Measurements from ENCODE around the gene ZNF618.

ZNF618 gene

GRCh38 chr9:113882636-113883164 lies 6.6 kb downstream of the ZNF618 start:
- DNase-seq (ENCODE audit: low read depth), result no peak

DNA sequence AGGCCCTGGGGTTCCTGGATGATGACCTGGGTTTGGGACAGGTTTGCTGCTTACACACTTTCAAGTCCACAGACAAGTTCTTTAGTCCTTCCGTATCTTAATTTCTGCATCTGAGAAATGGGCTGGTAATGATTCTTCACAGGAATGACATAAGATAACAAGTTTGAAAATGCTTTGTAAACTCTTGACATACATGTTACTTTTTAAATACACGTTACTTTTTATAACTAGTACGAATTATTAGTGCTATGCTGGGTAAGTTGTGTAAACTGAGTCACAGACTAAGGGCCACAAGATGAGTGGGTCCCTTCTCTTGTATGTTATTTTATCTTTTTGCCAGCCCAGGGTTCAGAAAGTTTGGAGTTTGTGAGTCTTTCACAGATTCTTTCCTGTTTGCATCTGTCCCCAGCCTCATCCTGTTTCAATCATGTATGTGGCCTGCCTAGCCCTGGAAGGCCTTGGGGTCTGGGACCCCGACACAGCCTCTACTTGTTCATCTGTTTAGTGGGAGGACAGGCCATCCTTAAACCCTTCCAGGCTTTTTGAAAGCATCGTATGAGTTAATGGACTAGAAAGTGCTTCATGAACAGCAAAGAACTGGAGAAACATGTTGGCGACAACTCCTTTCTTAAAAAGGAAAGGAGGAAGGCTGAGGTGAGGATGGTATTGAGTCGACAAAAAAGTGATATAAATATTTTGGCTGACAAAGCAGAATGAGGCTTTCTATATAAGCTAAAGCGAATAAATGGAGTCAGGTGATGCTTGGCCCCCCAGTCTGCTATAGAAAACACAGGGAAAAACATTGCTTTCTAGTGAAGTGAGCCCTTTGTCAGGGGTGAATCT lies 9.3 kb downstream of the ZNF618 start:
- DNase-seq (ENCODE audit: low read depth), result no peak

- DNase-seq (ENCODE audit: low read depth), result no peak
Measured at GRCh38 chr9:113886026-113886369, 9.9 kb downstream of the ZNF618 start.

DNA sequence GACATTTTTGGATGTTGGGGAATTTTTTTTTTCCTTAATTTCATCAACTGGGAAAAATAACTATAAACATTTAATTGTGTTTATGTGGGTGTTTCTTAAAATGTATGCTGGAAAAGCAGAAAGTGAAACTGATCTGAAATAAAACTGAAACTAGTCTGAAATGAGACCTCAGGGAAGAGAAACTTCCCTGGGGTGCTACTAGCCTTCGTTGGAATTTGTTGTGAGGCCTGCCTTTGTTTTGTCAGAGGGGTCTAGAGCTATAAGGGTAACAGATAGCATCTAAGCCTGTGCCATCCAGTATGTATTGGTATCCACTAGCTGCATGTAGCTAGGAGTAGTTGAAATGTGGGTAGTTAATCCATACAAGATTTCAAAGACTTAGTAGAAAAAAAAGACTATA lies 10.4 kb downstream of the ZNF618 start:
- no peak for DNase-seq (ENCODE audit: low read depth)

GRCh38 chr9:113886933-113887332 lies 10.8 kb downstream of the ZNF618 start:
- no peak for DNase-seq (ENCODE audit: low read depth)

DNA sequence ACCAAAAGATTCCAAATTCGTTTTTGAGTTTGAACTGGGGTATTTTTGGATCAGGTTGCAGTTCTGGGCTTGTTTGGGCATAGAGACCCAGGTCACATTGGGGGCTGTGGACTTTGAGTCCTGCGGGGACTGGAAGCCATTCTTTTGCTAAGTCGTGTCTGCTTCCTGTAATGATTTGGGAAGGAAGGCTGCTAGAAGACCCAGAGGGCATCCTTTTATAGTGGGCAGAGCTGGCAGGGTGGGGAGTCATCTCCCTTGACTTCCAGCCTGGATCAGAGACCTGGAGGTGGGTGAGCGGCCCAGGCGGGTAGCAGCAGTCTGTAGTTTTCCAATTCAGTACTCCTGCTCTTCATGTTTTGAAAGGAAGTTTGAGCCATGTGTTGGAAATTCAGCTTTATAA lies 11.3 kb downstream of the ZNF618 start:
- DNase-seq (ENCODE audit: low read depth), result no peak

GRCh38 chr9:113888336-113888735 lies 12.2 kb downstream of the ZNF618 start:
- no peak for DNase-seq (ENCODE audit: low read depth)

GRCh38 chr9:113888976-113889375 lies 12.9 kb downstream of the ZNF618 start:
- DNase-seq (ENCODE audit: low read depth), result no peak

- no peak for DNase-seq (ENCODE audit: low read depth)
Measured at GRCh38 chr9:113890704-113891103, 14.6 kb downstream of the ZNF618 start.

DNA sequence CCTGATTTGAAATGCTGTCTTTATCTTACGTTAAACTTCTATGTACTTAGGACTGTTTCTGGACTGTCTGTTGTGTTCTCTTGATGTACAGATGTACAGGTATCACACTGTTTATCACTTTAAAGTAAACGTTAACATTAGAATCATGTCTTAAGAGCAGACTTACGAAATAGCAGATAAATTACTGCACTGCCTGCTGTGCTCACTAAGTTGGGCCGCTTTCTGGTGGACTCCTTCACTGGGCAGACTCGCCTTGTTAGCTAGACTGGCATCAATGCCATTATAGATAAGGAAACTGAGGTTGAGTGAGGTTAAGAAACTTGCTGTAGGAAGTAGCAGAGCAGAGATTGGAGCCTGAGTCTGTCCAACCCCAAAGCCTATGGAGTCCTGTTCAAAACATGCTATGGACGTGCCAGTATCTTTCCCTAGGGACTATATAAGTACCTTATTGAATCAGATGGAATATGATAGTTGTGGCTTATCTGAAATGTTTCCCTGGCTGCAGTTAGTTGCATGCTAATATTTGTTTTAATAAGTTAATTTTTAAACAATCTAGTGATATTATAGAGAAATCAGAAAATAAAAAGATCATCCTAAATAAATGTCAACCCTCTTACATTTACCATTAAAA lies 16.9 kb downstream of the ZNF618 start:
- no peak for DNase-seq (ENCODE audit: low read depth)

DNA sequence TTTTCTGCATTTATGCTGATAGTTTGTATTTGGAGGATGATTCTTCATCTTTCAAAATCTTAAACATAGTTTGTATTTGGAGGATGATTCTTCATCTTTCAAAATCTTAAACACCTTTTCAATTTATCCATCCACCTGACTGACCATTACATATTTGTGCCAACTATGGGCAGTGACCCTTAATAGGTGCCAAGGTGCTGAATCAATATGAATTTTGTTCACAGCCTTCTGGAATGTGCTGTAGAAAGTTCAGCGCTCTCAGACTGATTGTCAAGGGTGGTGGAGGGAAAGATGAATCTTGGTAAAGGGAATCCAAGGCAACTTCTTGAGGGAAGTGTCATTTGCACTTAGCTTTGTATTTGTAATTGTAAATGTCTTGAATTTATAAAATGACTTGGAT lies 18.1 kb downstream of the ZNF618 start:
- no peak for DNase-seq (ENCODE audit: low read depth)

- DNase-seq (ENCODE audit: low read depth), result no peak
Measured at GRCh38 chr9:113895526-113895925, 19.4 kb downstream of the ZNF618 start.

DNA sequence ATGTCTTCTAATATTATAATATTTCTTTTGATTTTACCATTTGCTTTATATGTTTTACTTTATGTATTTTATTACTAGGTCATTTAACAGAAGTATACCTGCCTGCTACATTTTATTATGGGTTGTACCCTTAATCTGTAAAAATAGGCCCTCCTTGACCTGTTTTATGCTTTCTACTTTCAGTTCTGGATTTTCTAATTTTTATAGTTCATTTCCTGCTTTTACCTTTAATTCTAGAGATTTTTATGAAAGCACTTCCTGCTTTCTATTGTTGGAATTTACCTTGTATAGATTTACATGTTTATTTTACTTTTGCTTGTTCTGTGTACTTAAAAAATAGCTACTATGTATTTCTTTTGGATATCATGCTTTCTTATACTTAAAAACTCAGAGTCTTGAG lies 20.6 kb downstream of the ZNF618 start:
- DNase-seq (ENCODE audit: low read depth), result no peak

- DNase-seq (ENCODE audit: low read depth), result no peak
Measured at GRCh38 chr9:113898151-113898550, 22.0 kb downstream of the ZNF618 start.

- no peak for DNase-seq (ENCODE audit: low read depth)
Measured at GRCh38 chr9:113898596-113898995, 22.5 kb downstream of the ZNF618 start.

DNA sequence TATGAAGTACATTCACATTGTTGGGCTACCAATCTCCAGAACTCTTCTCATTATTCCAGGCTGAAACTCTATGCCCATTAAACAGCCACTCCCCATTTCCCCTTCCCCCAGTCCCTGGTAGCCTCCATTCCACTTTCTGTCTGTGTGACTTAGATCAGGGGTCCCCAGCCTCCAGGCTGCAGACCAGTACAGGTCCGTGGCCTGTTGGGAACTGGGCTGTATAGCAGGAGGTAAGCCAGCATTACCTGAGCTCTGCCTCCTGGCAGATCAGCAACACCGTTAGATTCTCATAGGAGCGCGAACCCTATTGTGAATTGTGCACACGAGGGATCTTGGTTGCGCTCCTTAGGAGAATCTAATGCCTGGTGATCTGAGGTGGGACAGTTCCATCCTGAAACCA lies 23.1 kb downstream of the ZNF618 start:
- DNase-seq (ENCODE audit: low read depth), result no peak

GRCh38 chr9:113901221-113901688 lies 25.1 kb downstream of the ZNF618 start:
- no peak for DNase-seq (ENCODE audit: low read depth)

- no peak for DNase-seq (ENCODE audit: low read depth)
Measured at GRCh38 chr9:113903514-113904077, 27.5 kb downstream of the ZNF618 start.

- no peak for DNase-seq (ENCODE audit: low read depth)
Measured at GRCh38 chr9:113906411-113907110, 30.5 kb downstream of the ZNF618 start.

GRCh38 chr9:113907282-113907681 lies 31.2 kb downstream of the ZNF618 start:
- DNase-seq (ENCODE audit: low read depth), result no peak

DNA sequence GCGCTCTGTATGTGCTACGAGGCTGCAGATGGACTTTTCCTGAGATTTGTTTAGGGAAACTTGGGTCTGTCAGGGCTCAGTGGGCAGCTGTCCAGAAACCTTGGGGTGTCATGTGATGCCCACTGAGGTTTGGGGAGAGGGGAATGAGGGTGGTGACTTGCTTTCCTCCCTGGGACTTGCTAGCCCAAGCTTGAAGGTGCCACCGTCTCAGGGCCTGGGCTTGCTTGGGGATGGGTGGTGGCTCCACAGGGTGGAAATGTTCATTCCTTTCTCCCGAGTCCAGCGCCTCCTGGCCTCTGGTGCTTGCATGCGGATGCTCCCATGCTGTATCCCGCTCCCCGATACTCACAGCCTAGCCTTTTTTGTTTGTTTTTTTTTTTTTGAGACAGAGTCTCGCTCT lies 33.3 kb downstream of the ZNF618 start:
- DNase-seq (ENCODE audit: low read depth), result no peak

- DNase-seq (ENCODE audit: low read depth), result no peak
Measured at GRCh38 chr9:113910036-113910639, 34.0 kb downstream of the ZNF618 start.

All from stimulated activated CD4-positive, alpha-beta T cell treated with anti-CD3 and anti-CD28 coated beads, Interleukin-2, amount 100 ng/mL, for 4 hours (primary cell).